GM12873 (cell line): ENCODE measurements around the gene IGFL3.

Source experiments
- CTCF ChIP-seq: IDR thresholded peaks from 2 replicates; pipeline ENCODE4 v1.5.1; 2012; ENCODE audit warnings: low read depth, mild to moderate bottlenecking, moderate library complexity, low read length, control low read depth; ENCODE audit not compliant: insufficient read depth; ENCODE audit errors: missing control alignments

IGFL3 gene

GRCh38 chr19:46101293-46101692 lies 23.2 kb downstream of the IGFL3 start:
- no peak for TF ChIP-seq CTCF

- no peak for TF ChIP-seq CTCF
Observed at GRCh38 chr19:46100344-46100743, 24.1 kb downstream of the IGFL3 start.

GRCh38 chr19:46090444-46090843 lies 34.0 kb downstream of the IGFL3 start:
- no peak for TF ChIP-seq CTCF

- no peak for TF ChIP-seq CTCF
Observed at GRCh38 chr19:46089432-46089831, 35.1 kb downstream of the IGFL3 start.

- no peak for TF ChIP-seq CTCF
Observed at GRCh38 chr19:46088101-46088500, 36.4 kb downstream of the IGFL3 start.

- no peak for TF ChIP-seq CTCF
Observed at GRCh38 chr19:46085888-46086287, 38.6 kb downstream of the IGFL3 start.

GRCh38 chr19:46082728-46083050 lies 41.8 kb downstream of the IGFL3 start:
- TF ChIP-seq CTCF: no peak
